OCI-LY3 (cell line): Measurements from ENCODE around the gene NDUFB3.

Experiments
- EZH2phosphoT487 ChIP-seq: fragments of 200-600 bp; shearing (Covaris generic); IDR thresholded peaks from 2 replicates; pipeline ENCODE4 v1.6.1; 2018; ENCODE audit warnings: antibody characterized with exemption, mixed run types, low read depth
- TF ChIP-seq, protein P1 (sequence below): fragments of 200-600, 300-600 bp; sonication (generic); IDR thresholded peaks from 2 replicates; pipeline ENCODE4 v1.5.1; 2014; ENCODE audit warnings: antibody characterized with exemption, low read length, low read depth

DNA sequence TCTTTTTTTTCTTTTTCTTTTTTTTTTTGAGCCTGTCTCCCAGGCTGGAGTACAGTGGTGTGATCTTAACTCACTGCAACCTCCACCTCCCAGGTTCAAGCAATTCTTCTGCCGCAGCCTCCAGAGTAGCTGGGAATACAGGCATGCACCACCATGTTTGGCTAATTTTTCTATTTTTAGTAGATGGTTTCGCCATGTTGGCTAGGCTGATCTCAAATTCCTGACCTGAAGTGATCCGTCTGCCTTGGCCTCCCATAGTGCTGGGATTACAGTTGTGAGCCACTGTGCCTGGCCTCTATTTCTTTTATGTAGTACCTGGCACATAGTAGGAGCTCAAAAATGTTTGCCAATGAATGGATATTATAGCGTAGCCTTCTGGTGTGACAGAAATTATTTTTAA, 37.4 kb downstream of the NDUFB3 start:
- TF ChIP-seq, protein P1, sequence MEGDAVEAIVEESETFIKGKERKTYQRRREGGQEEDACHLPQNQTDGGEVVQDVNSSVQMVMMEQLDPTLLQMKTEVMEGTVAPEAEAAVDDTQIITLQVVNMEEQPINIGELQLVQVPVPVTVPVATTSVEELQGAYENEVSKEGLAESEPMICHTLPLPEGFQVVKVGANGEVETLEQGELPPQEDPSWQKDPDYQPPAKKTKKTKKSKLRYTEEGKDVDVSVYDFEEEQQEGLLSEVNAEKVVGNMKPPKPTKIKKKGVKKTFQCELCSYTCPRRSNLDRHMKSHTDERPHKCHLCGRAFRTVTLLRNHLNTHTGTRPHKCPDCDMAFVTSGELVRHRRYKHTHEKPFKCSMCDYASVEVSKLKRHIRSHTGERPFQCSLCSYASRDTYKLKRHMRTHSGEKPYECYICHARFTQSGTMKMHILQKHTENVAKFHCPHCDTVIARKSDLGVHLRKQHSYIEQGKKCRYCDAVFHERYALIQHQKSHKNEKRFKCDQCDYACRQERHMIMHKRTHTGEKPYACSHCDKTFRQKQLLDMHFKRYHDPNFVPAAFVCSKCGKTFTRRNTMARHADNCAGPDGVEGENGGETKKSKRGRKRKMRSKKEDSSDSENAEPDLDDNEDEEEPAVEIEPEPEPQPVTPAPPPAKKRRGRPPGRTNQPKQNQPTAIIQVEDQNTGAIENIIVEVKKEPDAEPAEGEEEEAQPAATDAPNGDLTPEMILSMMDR, result no peak
- TF ChIP-seq EZH2phosphoT487, result no peak
